B cell (primary cell): Measurements from ENCODE around the gene TMEM250. TPM values are rescaled to one million over a fixed set of nuclear protein-coding genes. Genes with fewer than 3 reads are reported as not detected.
"Not testable (repeated sequence)": the region's sequence is repeated elsewhere in the genome, so short reads cannot be mapped to it uniquely, and the experiment has no call there.

Experiments
- ATAC-seq: fragments of 200-7000 bp; cut with Tn5 transposase; one replicate; pipeline ENCODE4 v1.10.0; 2021; ENCODE audit warnings: low read depth, mild to moderate bottlenecking, moderate number of reproducible peaks, moderate library complexity
- CTCF ChIA-PET: fragments of 350-600 bp; sonication (Branson Sonifier 250); formaldehyde crosslinking; loops from one replicate; lab custom pipeline; 2021; ENCODE audit warnings: antibody characterized with exemption, inconsistent platforms; lab: Charles Lee
- POLR2A ChIA-PET: fragments of 350-600 bp; sonication (Branson Sonifier 250); formaldehyde crosslinking; loops from one replicate; lab custom pipeline; 2021; ENCODE audit warnings: antibody characterized with exemption; lab: Charles Lee
- DNase-seq: peaks from one replicate; pipeline ENCODE4 v3.0.0; 2013
- H2AFZ ChIP-seq: 2 replicates; pipeline ENCODE4 v1.6.1; 2012; ENCODE audit warnings: mild to moderate bottlenecking, low read depth, low read length; ENCODE audit not compliant: insufficient read depth, poor library complexity, severe bottlenecking
- H3K27ac ChIP-seq, 2 donors: 1 replicate in 1 of 2; 2 replicates in 1 of 2; pipeline ENCODE4 v1.5.1; 2012 to 2013; ENCODE audit warnings: low read length in 2 of 2, mild to moderate bottlenecking in 2 of 2, moderate library complexity in 1 of 2
- H3K27me3 ChIP-seq, 4 experiments: fragments of 200-600 bp in 1 of 4; sonication (generic) in 1 of 4; replicated peaks in 1 of 4; 1 replicate in 2 of 4; 2 replicates in 2 of 4; pipeline versions ENCODE4 v1.6.1 to v1.7.0; 2013 to 2016; ENCODE audit warnings: low read length in 3 of 4, mild to moderate bottlenecking in 2 of 4, mixed read lengths in 1 of 4, moderate library complexity in 1 of 4; ENCODE audit not compliant: insufficient read depth in 4 of 4, control insufficient read depth in 3 of 4; ENCODE audit errors: control extremely low read depth in 1 of 4
- H3K36me3 ChIP-seq, 2 experiments: replicated peaks in 1 of 2; 1 replicate in 1 of 2; 2 replicates in 1 of 2; pipeline versions ENCODE4 v1.6.1 to v1.7.1; 2013; ENCODE audit warnings: low read length in 1 of 2; ENCODE audit not compliant: insufficient read depth in 2 of 2, control insufficient read depth in 1 of 2; ENCODE audit errors: control extremely low read depth in 1 of 2, extremely low read depth in 1 of 2
- H3K4me1 ChIP-seq, 2 donors: fragments of 200-600 bp in 1 of 2; sonication (generic) in 1 of 2; 1 replicate in 1 of 2; 2 replicates in 1 of 2; pipeline versions ENCODE4 v1.5.1 to v1.6.1; 2013 to 2017; ENCODE audit warnings: low read length in 2 of 2; ENCODE audit not compliant: control insufficient read depth in 2 of 2, insufficient read depth in 2 of 2
- H3K4me2 ChIP-seq: replicated peaks from 2 replicates; pipeline ENCODE3; 2012; ENCODE audit warnings: mild to moderate bottlenecking, low read depth, low read length; ENCODE audit not compliant: poor library complexity, severe bottlenecking
- H3K4me3 ChIP-seq, 5 experiments: fragments of 200-600 bp in 1 of 5; sonication (generic) in 1 of 5; 1 replicate in 3 of 5; 2 replicates in 2 of 5; pipeline versions ENCODE4 v1.5.1 to v1.7.0; 2011 to 2016; ENCODE audit warnings: low read length in 4 of 5, mild to moderate bottlenecking in 4 of 5, low read depth in 2 of 5, control low read depth in 1 of 5, moderate library complexity in 1 of 5; ENCODE audit not compliant: insufficient read depth in 1 of 5; ENCODE audit errors: control extremely low read depth in 1 of 5, extremely low read depth in 1 of 5
- H3K79me2 ChIP-seq: fragments of 200-600 bp; sonication (generic); one replicate; pipeline ENCODE4 v1.6.0; 2016; ENCODE audit warnings: low read length; ENCODE audit not compliant: control insufficient read depth, insufficient read depth
- H3K9ac ChIP-seq: fragments of 200-600 bp; sonication (generic); 2 replicates; pipeline ENCODE4 v1.6.1; 2017; ENCODE audit warnings: mild to moderate bottlenecking, low read length, moderate library complexity
- H3K9me3 ChIP-seq, 3 donors: one replicate each; pipeline versions ENCODE4 v1.6.1 to v1.7.1; 2013; ENCODE audit warnings: low read length in 2 of 3; ENCODE audit not compliant: control insufficient read depth in 2 of 3, insufficient read depth in 1 of 3; ENCODE audit errors: control extremely low read depth in 1 of 3
- H4K20me1 ChIP-seq: 2 replicates; pipeline ENCODE4 v1.6.0; 2012; ENCODE audit warnings: mild to moderate bottlenecking, low read length; ENCODE audit not compliant: insufficient read depth, control insufficient read depth, poor library complexity, severe bottlenecking
- H3K27ac Mint-ChIP-seq: one replicate; pipeline ENCODE4 v1.8.0; 2021; ENCODE audit warnings: mixed read lengths
- H3K27me3 Mint-ChIP-seq: one replicate; pipeline ENCODE4 v1.8.0; 2021; ENCODE audit warnings: mixed read lengths
- H3K4me1 Mint-ChIP-seq: one replicate; pipeline ENCODE4 v1.8.0; 2021; ENCODE audit warnings: mixed read lengths
- H3K4me3 Mint-ChIP-seq: one replicate; pipeline ENCODE4 v1.8.0; 2021; ENCODE audit warnings: mixed read lengths
- H3K9me3 Mint-ChIP-seq: one replicate; pipeline ENCODE4 v1.8.0; 2022; ENCODE audit warnings: mixed read lengths; ENCODE audit not compliant: insufficient read depth
- CTCF ChIP-seq: fragments of 200-600 bp; IDR thresholded peaks from one replicate; pipeline ENCODE4 v1.8.0; 2022; ENCODE audit warnings: antibody characterized with exemption, mild to moderate bottlenecking
- EZH2 ChIP-seq: IDR thresholded peaks from 2 replicates; pipeline ENCODE4 v1.6.1; 2012; ENCODE audit warnings: borderline replicate concordance, low read depth, mild to moderate bottlenecking, moderate library complexity, low read length; ENCODE audit not compliant: insufficient read depth, poor library complexity, severe bottlenecking
- WGBS: methylation state at CpG from one replicate; pipeline ENCODE4 v1.1.5; 2013; ENCODE audit warnings: missing lambda C conversion rate; ENCODE audit not compliant: insufficient coverage; 5-methylcytosine and 5-hydroxymethylcytosine counted together
- intact Hi-C: fragments of 100-400 bp; cut with micrococcal nuclease; formaldehyde crosslinking; loops from one replicate; pipeline ENCODE4 v1.10.0; 2022
- polyA plus RNA-seq: library from polyadenylated mRNA; depleted of rRNA; stranded (reverse); fragments of >200 nt; gene quantifications from 2 replicates; pipeline ENCODE4 v1.2.3, GENCODE V29; 2012
- total RNA-seq, 2 donors: library from RNA; stranded (reverse); fragments of 120-200 nt in 1 of 2; gene quantifications; 1 replicate in 1 of 2; 2 replicates in 1 of 2; pipeline versions ENCODE4 v1.2.3 to v1.2.4, GENCODE V29; 2013 to 2022

Gene TMEM250
- total and polyA plus RNA-seq, 2 donors (not counting 1 experiment from before 2014, with no cell fraction given), result 11.1 to 29.6 TPM

DNA sequence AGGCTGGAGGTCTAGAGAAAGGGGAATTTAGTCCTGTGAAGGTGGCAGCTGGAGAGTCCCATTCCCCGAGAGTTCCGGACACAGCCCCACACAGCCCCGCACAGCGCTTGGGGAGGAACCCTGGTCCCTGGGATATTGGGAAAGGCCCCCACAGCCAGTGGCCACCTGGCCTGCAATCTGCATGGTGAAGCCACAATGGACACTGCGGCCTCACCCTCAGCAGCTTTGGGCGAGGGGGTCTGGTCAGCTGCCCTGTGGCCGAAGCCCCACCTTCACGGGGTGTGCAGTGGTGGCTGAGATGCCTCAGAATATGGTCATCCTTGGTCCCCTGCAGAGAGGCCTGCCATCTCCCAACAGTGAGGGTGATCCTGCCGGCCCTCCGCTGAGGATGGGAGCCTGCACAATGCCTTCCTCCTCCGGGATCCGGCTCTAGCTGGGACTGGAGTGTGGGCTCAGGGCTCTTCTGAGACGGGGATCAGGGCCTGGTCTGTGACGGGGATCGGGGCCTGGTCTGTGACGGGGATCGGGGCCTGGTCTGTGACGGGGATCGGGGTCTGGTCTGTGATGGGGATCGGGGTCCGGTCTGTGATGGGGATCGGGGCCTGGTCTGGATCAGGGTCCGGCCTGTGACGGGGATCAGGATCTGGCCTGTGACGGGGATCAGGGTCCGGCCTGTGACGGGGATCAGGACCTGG lies 33.3 kb upstream of the TMEM250 start:
- Histone ChIP-seq H3K4me2 (no peak overlapping the region), H3K79me2 (no peaks in the 10 kb centered on the region), H3K27me3 (peaks cover 0 to 13% (median 3%) of the 10 kb centered on the region in 4 experiments), H2AFZ (no peak overlapping the region), H4K20me1 (no peaks in the 10 kb centered on the region), H3K4me3 (no peak overlapping the region), H3K9ac (no peak overlapping the region), H3K9me3 (peaks cover 0 to 7% (median 0%) of the 10 kb centered on the region in 3 donors), H3K36me3 (no peaks in the 10 kb centered on the region), H3K27ac (no peak overlapping the region), H3K4me1 (no peaks in the 10 kb centered on the region)
- H3K4me3 Mint-ChIP-seq, result no peak overlapping the region
- TF ChIP-seq CTCF, result no peak
- no peak for TF ChIP-seq EZH2
- 96% methylated on average over 25 of the region's 27 CpGs for WGBS
- intact Hi-C loops, result no loop called here
- CTCF ChIA-PET, result no interaction called here
- no peaks in the 10 kb centered on the region for H3K9me3 Mint-ChIP-seq
- no peak overlapping the region for H3K27ac Mint-ChIP-seq
- ATAC-seq (no peak), DNase-seq (no peak)
- POLR2A ChIA-PET, result no interaction called here
- H3K27me3 Mint-ChIP-seq, result peaks cover 10% of the 10 kb centered on the region
- H3K4me1 Mint-ChIP-seq, result no peaks in the 10 kb centered on the region

- Histone ChIP-seq H2AFZ (no peak overlapping the region), H3K4me1 (no peaks in the 10 kb centered on the region), H3K27ac (no peak overlapping the region), H3K4me3 (no peak overlapping the region), H3K9ac (no peak overlapping the region), H3K36me3 (no peaks in the 10 kb centered on the region), H3K79me2 (no peaks in the 10 kb centered on the region), H3K9me3 (peaks cover 0 to 7% (median 0%) of the 10 kb centered on the region in 3 donors), H3K27me3 (peaks cover 0 to 18% (median 3%) of the 10 kb centered on the region in 4 experiments), H4K20me1 (no peaks in the 10 kb centered on the region), H3K4me2 (no peak overlapping the region)
- ChIA-PET CTCF (no interaction called here), POLR2A (no interaction called here)
- 63% methylated on average over 25 of the region's 25 CpGs for WGBS
- no peak for TF ChIP-seq EZH2
- TF ChIP-seq CTCF, result no peak
- DNase-seq (no peak), ATAC-seq (no peak)
- H3K4me1 Mint-ChIP-seq, result no peaks in the 10 kb centered on the region
- H3K27ac Mint-ChIP-seq, result no peak overlapping the region
- peaks cover 13% of the 10 kb centered on the region for H3K27me3 Mint-ChIP-seq
- H3K9me3 Mint-ChIP-seq, result no peaks in the 10 kb centered on the region
- no peak overlapping the region for H3K4me3 Mint-ChIP-seq
- intact Hi-C loops, result no loop called here
These were observed 32.6 kb upstream of the TMEM250 start for GRCh38 chr9:136151214-136151804.

DNA sequence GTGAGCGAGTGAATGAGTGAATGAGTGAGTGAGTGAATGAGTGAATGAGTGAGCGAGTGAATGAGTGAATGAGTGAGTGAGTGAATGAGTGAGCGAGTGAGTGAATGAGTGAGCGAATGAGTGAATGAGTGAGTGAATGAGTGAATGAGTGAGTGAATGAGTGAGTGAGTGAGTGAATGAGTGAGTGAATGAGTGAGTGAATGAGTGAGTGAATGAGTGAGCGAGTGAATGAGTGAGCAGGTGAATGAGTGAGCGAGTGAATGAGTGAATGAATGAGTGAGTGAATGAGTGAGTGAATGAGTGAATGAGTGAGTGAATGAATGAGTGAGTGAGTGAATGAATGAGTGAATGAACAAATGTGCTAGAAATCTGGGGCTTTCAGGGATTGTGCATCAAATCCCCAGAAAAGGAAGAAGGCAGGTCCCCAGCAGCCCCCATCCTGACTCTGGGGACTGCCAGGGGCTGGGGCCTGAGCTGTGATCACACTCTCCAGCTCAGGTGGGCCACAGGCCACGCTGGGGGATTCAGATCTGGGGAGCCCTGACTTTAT lies 32.1 kb upstream of the TMEM250 start:
- H3K27me3 Mint-ChIP-seq, result peaks cover 18% of the 10 kb centered on the region
- H3K4me2 ChIP-seq, H2AFZ ChIP-seq, H3K27ac ChIP-seq, H3K27ac Mint-ChIP-seq, POLR2A ChIA-PET, H3K9me3 Mint-ChIP-seq, intact Hi-C loops, H3K4me3 Mint-ChIP-seq, H3K9ac ChIP-seq, DNase-seq, ATAC-seq, H3K9me3 ChIP-seq, H3K4me1 ChIP-seq, H3K4me1 Mint-ChIP-seq, H3K36me3 ChIP-seq, CTCF ChIA-PET, H3K4me3 ChIP-seq, H4K20me1 ChIP-seq, H3K79me2 ChIP-seq: not testable (repeated sequence)
- peaks cover 0 to 23% (median 3%) of the 10 kb centered on the region in 4 experiments for H3K27me3 ChIP-seq
- WGBS, result 91% methylated on average over 7 of the region's 7 CpGs
